Effector CD8-positive, alpha-beta T cell (primary cell): ENCODE measurements around the gene FAM118B.

Experiments
- DNase-seq: peaks from one replicate; lab custom pipeline; 2025; lab: John Stamatoyannopoulos, UW
- total RNA-seq, 4 experiments: gene quantifications; one replicate each; lab custom pipeline; 2026; lab: John Stamatoyannopoulos, UW

FAM118B gene
- 15.0 to 19.9 (median 16.3) reads per million in 4 experiments for total RNA-seq

DNA sequence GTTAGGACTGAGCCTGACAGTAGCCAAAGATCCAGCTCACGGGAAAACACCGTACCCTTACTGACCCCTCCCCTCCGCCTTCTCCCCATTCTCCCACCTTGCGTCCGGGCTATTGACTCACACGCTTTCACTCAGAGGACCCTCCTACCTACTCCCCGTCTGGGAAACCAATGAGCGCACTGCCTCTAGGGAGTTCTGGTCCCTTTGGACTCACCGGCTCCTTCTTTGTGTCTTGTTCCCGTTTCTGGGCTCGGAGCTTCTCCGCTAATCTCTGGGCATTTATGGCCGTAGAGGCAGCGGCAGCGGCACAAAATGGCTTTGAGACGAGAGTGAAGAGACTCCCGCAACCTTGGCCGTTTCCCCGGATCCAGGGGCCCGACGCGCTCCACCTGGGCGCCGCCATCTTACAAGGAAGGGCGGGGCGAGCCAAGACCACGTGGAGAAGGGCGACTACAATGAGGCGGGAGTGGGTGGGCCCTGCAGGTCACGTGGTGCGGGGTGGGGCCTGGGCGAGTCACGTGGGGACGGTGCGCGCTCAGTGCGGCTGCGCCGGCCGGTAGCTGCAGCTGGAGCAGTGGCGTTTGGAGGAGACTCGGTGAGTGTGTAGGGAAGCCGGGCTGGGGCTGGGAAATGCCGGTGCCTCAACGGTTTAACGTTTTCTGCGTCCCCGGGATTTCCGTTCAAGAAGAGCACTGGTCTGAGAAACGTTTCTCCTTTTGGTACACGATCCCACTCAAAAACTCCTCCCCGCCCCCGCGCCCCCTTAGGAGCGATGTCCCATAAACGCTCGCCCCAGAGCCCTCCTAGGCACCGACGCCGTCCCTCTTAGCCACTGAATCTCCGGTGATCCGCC is at the start of gene FAM118B, which contains the start of gene RPUSD4:
Gene FAM118B (plus strand): TSS at position 547 of the 853 bp plus-strand sequence. CDS start 23,220 bp downstream, outside the sequence.
Gene RPUSD4 (minus strand): TSS at position 415 of the 853 bp plus-strand sequence. CDS start 12 bp downstream, at position 403.
- DNase-seq = peak; percentile 97

GRCh38 chr11:126162306-126163030 is 49.1 kb upstream of the FAM118B start:
- no peak for DNase-seq

DNA sequence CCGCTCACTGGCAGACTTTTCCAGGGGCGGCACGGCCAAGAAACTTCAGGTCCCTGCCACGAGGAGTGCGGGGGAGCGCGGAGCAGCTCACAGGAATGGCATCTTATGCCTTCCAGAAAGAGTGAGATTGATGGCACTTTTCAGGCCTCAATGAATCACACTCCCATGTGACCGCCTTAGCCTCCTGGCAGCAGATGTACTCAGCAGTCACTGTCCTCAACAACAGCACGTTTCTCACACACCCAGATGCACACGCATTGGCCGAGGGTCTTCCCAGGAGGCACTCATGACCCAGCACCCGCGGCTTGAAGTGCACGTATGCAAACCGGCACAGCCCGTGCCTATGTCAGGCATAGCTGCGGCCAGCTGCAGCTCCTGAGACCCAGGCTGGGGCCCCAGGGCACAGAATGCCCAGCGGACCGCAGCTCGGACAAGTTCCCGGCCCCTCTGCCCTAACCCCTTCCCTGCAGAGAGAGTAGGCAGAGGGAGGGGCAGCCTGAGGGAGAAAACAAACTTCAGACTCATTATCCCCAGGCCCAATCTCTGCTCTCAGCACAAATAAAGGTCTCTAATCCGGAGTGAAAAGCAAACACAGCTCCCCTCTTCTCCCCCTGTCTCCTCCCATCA is 48.4 kb upstream of the FAM118B start:
- no peak for DNase-seq

DNA sequence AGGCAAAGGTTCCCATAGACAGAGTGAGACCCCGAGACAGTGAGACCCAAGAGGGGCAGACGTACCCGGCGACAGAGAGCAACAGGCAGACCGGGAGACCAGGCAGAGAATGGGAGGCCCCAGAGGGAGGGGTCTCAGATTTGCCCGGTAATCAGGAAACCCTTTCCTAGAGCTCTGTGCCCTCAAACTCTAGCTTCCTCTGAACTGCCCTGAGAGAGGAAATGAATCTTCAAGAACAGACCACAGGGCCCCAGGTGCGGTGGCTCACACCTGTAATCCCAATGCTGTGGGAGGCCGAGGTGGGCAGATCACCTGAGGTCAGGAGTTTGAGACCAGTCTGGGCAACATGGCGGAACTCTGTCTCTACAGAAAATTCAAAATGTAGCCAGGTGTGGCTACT is 47.8 kb upstream of the FAM118B start:
- DNase-seq = no peak

GRCh38 chr11:126164781-126165180 is 46.8 kb upstream of the FAM118B start:
- DNase-seq = no peak

- DNase-seq = no peak
Observed at GRCh38 chr11:126165311-126165720, 46.3 kb upstream of the FAM118B start.

GRCh38 chr11:126165757-126166156 is 45.8 kb upstream of the FAM118B start:
- no peak for DNase-seq

- DNase-seq = no peak
Observed at GRCh38 chr11:126166413-126166812, 45.2 kb upstream of the FAM118B start.

DNA sequence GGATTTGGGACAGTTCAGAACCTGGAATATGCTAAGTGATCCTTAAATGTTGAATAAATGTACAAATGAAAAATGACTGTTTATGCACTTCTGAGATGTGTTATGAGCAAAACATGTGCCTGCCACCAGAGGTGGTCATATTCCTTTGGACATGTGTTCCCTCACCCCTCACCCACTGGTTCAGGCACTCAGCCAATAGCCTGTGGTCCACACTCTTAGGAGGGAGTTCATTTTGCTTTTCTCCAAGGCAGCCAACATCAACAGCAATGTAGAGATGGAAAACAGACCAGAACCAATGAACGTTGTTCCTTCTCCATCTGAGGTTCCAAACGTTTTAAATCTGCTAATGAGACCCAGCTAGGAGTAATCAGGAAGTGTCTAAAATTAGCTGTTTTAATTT is 44.1 kb upstream of the FAM118B start:
- DNase-seq = no peak

DNA sequence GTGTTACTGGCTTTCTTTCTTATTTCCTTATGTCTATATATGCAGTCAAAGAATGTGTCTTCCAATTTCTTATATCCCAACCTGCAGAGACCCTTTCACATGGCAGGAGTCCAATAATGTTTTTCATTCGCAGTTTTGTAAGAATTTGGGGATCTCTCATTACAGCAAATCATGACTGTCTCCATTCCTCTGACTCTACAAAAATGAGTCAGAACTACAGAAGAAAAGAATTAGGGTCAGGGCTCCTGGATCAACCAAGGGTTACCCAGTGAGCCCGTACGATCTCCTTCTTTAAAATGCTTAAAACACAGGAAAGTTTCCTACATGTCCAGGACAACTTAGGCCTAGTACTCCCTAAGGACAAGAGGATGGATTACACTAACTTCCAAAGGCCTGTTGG is 42.3 kb upstream of the FAM118B start:
- no peak for DNase-seq

GRCh38 chr11:126172596-126173038 is 39.0 kb upstream of the FAM118B start:
- DNase-seq = no peak

DNA sequence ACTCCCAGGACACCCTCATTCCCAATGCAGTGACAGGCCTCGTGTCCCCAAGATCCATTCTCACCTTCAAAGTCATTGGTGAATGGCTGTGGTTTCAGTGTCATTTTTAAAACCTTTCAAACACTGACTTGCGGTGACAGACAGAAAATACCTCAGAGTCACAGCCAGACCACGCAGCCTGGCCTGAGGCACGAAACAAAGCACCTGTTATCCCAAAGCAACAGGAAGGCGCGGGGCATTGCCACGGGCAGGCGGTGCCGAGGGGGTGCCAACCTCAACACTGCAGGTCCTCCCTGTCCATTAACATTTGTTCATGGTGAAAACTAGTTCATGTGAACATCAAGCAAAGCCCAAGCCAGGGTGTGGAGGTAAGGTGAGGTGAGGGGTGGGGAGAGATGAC is 38.3 kb upstream of the FAM118B start:
- DNase-seq = no peak

GRCh38 chr11:126174816-126175215 is 36.8 kb upstream of the FAM118B start:
- DNase-seq = no peak

- DNase-seq = no peak
Observed at GRCh38 chr11:126175393-126175792, 36.2 kb upstream of the FAM118B start.

DNA sequence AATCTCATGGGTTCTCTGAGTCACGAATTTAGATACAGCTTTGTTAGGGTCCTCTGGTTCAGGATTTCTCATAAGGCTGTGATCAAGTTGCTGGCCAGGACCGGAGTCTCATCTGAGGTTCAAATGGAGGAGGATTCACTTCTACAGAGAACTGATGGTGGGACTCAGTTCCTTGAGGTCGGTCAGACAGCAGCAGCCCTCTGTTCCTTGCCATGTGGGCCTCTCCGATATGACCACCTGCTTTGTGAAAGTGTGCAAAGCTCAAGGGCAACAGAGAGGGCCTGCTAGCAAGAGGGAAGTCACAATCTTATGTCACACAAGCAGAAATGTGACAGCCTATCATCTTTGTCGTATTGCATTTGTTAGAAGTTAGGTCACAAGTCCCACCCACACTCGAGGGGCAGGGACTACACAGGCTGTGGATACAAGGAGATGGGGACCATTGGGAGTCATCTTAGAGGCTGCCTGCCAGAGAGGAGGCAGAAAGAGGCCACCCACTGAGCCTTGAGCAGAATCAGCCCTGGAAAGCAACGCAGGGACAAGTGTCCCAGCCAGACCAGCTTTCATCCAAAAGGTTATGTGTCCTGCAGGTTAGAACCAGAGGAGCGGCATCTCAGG is 34.6 kb upstream of the FAM118B start:
- no peak for DNase-seq

DNA sequence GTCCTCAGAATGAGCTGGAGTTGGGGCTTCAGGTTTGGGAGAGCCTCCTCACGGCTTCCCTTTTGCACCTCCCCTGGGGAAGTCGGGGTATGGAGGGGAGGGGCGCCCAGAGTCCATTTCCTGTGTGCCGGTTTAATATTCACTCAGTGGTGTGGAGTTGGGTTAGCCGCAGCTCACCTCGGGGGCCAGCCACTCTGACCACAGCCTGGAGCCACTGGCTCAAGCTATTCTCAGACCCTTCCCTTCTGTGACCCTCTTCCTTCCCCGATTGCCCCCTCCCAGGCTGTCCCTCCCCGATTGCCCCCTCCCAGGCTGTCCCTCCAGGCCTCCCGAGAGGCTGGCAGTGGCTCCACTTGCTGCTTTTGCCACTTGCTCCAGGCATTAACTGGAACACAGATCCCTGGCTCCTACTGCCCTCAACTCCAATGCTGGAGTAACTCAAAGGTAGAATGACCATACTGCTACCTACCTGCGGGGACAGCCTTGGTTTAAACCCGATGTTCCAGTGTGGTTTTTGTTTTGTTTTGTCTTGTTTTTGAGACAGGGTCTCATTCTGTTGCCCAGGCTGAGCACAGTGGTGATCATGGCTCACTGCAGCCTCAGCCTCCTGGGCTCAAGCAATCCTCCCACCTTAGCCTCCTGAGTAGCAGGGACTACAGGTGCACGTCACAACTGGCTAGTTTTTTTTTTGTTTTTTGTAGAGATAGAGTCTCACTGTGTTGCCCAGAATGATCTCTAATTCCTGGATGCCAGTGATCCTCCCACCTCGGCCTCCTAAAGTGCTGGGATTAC is 29.4 kb upstream of the FAM118B start:
- DNase-seq = no peak

GRCh38 chr11:126182787-126183445 is 28.7 kb upstream of the FAM118B start:
- DNase-seq = no peak

DNA sequence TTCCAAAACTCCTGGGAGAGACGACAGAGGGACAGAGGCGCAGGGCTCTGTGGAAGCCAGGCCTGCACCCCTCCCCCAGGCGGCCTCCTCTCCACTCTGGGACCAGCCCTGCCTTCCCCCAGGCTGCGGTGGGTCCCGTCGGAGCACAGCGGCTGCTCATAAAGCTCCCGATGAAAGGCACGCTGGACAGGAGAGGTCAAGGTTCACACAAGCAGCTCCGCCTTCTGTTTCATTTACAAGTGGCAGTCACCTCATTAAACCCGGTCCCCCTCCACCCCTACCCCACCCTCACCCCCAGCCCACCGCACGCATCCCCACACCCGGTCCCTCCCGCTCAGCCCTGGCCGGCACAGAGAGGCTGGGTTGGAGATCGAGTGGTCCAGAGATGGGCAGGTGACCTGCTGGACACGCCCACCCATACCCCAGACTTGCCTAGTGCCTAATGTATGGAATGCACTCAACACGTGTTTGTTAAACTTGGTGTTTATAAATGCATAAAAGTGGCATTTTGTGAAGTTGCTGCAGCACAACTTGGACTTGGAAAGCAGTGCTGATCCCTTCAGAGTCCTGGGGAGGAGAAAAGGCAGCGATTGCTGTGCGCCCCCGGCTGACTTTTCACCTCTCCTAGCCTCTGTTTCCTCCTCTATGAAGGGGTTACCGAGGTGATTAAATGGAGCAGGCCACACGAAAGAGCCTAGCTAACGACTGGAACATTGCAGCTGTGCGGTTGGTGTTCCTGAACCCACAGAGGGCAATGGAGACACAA is 26.1 kb upstream of the FAM118B start:
- no peak for DNase-seq

DNA sequence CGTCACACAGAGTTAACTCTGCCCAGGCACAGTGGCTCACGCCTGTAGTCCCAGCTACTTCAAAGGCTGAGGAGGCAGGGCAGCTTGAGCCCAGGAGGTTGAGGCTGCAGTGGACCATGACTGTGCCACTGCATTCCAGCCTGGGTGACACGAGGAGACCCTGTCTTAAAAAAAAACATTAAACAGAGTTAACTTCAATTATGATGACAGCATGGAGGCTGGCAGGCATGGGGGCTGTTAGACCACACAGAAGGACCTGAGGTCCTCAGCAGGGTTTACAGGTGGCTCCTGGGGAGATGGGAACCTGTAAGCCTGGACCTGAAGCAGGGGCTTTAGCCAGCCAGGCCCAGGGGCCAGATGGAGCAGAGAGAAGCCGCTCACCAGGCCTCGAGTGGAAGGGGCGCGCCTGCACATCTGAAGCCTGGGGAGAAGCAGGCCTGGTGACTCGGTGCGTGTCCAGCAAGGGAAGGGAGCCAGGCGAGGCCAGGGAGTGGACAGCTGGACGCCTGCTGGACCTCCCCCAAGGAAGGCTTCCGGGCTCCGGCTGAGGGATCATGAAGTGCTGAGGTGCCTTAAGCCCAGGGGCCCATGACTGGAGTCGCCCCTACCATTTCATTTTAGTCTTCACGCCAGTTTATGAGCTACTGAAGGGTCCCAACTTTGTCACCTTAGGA is 25.4 kb upstream of the FAM118B start:
- DNase-seq = no peak
